ENCODE measurements around the gene ING5. TPM values are rescaled to one million over a fixed set of nuclear protein-coding genes. Genes with fewer than 3 reads are reported as not detected.

Gene ING5
- total RNA-seq, 1 experiment from 2014 or later = 32.1 TPM

- Histone ChIP-seq H3K4me1 (ENCODE audit: insufficient read depth, low read length) (peaks cover 16% of the 10 kb centered on the region), H3K9ac (ENCODE audit: low read length) (no peak overlapping the region), H3K9me3 (ENCODE audit: low read length) (no peaks in the 10 kb centered on the region), H4K20me1 (ENCODE audit: low read length) (no peaks in the 10 kb centered on the region), H3K27ac (ENCODE audit: low read length) (no peak overlapping the region), H3K36me3 (ENCODE audit: low read depth, low read length) (peaks cover 6% of the 10 kb centered on the region; the same call in 1 of the 2 replicates), H3K4me2 (ENCODE audit: low read length) (no peak overlapping the region), H2AFZ (ENCODE audit: low read length) (no peak overlapping the region), H3K4me3 (ENCODE audit: low read length) (no peak overlapping the region), H3K79me2 (ENCODE audit: low read length) (no peaks in the 10 kb centered on the region), H3K9me2 (replicated peaks; ENCODE audit: low read length) (no peaks in the 10 kb centered on the region), H3K27me3 (ENCODE audit: low read length) (no peaks in the 10 kb centered on the region), H3F3A (ENCODE audit: low read length, unreplicated experiment) (no peaks in the 10 kb centered on the region)
- intact Hi-C loops (cut with micrococcal nuclease) = no loop called here
- DNase-seq = no peak
- no TSS peak for BruUV-seq (replicated peaks)
- CTCF ChIA-PET = no interaction called here
- no peak for ATAC-seq
- TF ChIP-seq CTCF (conservative IDR thresholded peaks at IDR 0.05; ENCODE audit: low read depth, low read length) (no peak), EZH2 (IDR thresholded peaks at IDR 0.05; ENCODE audit: low read length, unreplicated experiment) (no peak), EZH2phosphoT487 (IDR thresholded peaks at IDR 0.05; ENCODE audit: borderline replicate concordance, low read length) (no peak)
- POLR2A ChIA-PET (ENCODE audit: unreplicated experiment) = no interaction called here
These were observed 33.5 kb upstream of the ING5 start for GRCh38 chr2:241668354-241668753.

GRCh38 chr2:241668839-241669238 lies 33.0 kb upstream of the ING5 start:
- Histone ChIP-seq H3K4me3 (ENCODE audit: low read length) (no peak overlapping the region), H3K4me1 (ENCODE audit: insufficient read depth, low read length) (peaks cover 16% of the 10 kb centered on the region), H3F3A (ENCODE audit: low read length, unreplicated experiment) (no peaks in the 10 kb centered on the region), H3K4me2 (ENCODE audit: low read length) (no peak overlapping the region), H3K36me3 (ENCODE audit: low read depth, low read length) (peaks cover 6% of the 10 kb centered on the region; the same call in 1 of the 2 replicates), H3K79me2 (ENCODE audit: low read length) (no peaks in the 10 kb centered on the region), H3K27me3 (ENCODE audit: low read length) (no peaks in the 10 kb centered on the region), H3K27ac (ENCODE audit: low read length) (no peak overlapping the region), H4K20me1 (ENCODE audit: low read length) (no peaks in the 10 kb centered on the region), H3K9me3 (ENCODE audit: low read length) (no peaks in the 10 kb centered on the region), H3K9ac (ENCODE audit: low read length) (no peak overlapping the region), H2AFZ (ENCODE audit: low read length) (no peak overlapping the region), H3K9me2 (replicated peaks; ENCODE audit: low read length) (no peaks in the 10 kb centered on the region)
- TF ChIP-seq CTCF (conservative IDR thresholded peaks at IDR 0.05; ENCODE audit: low read depth, low read length) (no peak), EZH2phosphoT487 (IDR thresholded peaks at IDR 0.05; ENCODE audit: borderline replicate concordance, low read length) (no peak), EZH2 (IDR thresholded peaks at IDR 0.05; ENCODE audit: low read length, unreplicated experiment) (no peak)
- no TSS peak for BruUV-seq (replicated peaks)
- POLR2A ChIA-PET (ENCODE audit: unreplicated experiment) = no interaction called here
- CTCF ChIA-PET = no interaction called here
- intact Hi-C loops (cut with micrococcal nuclease) = no loop called here
- ATAC-seq (no peak), DNase-seq (no peak)

- H3K27ac ChIP-seq (ENCODE audit: low read length) = no peak overlapping the region
- ChIA-PET CTCF (no interaction called here), POLR2A (ENCODE audit: unreplicated experiment) (no interaction called here)
- H3K9me2 ChIP-seq (replicated peaks; ENCODE audit: low read length) = no peaks in the 10 kb centered on the region
- H2AFZ ChIP-seq (ENCODE audit: low read length) = no peak overlapping the region
- no peaks in the 10 kb centered on the region for H3K9me3 ChIP-seq (ENCODE audit: low read length)
- no peak for DNase-seq
- no peak overlapping the region for H3K4me2 ChIP-seq (ENCODE audit: low read length)
- no TSS peak for BruUV-seq (replicated peaks)
- H3F3A ChIP-seq (ENCODE audit: low read length, unreplicated experiment) = no peaks in the 10 kb centered on the region
- H3K4me3 ChIP-seq (ENCODE audit: low read length) = no peak overlapping the region
- peaks cover 8% of the 10 kb centered on the region; the same call in 1 of the 2 replicates for H3K36me3 ChIP-seq (ENCODE audit: low read depth, low read length)
- no peak for ATAC-seq
- TF ChIP-seq CTCF (conservative IDR thresholded peaks at IDR 0.05; ENCODE audit: low read depth, low read length) (no peak), EZH2phosphoT487 (IDR thresholded peaks at IDR 0.05; ENCODE audit: borderline replicate concordance, low read length) (no peak), EZH2 (IDR thresholded peaks at IDR 0.05; ENCODE audit: low read length, unreplicated experiment) (no peak)
- H3K4me1 ChIP-seq (ENCODE audit: insufficient read depth, low read length) = peaks cover 2% of the 10 kb centered on the region; the same call in 1 of the 2 replicates
- no peaks in the 10 kb centered on the region for H3K27me3 ChIP-seq (ENCODE audit: low read length)
- intact Hi-C loops (cut with micrococcal nuclease) = no loop called here
- H3K79me2 ChIP-seq (ENCODE audit: low read length) = no peaks in the 10 kb centered on the region
- no peaks in the 10 kb centered on the region for H4K20me1 ChIP-seq (ENCODE audit: low read length)
- H3K9ac ChIP-seq (ENCODE audit: low read length) = no peak overlapping the region
These were observed 31.3 kb upstream of the ING5 start for GRCh38 chr2:241670333-241671110.

Measured in PC-3 (cell line).